Chondrocyte (in vitro differentiated cells): ENCODE results near the gene GAS2. TPM values are rescaled to one million over a fixed set of nuclear protein-coding genes. Genes with fewer than 3 reads are reported as not detected.

Experiments
- DNase-seq: peaks from one replicate; pipeline ENCODE4 v3.0.0; 2021; ENCODE audit warnings: mixed read lengths, low spot score
- H3K27ac Mint-ChIP-seq: one replicate; pipeline ENCODE4 v1.8.0; 2021; ENCODE audit warnings: mild to moderate bottlenecking, moderate library complexity, mixed read lengths; ENCODE audit not compliant: unreplicated experiment
- H3K27me3 Mint-ChIP-seq: 2 replicates; pipeline ENCODE4 v1.8.0; 2021; ENCODE audit warnings: low read depth, mixed read lengths
- H3K36me3 Mint-ChIP-seq: 2 replicates; pipeline ENCODE4 v1.8.0; 2021; ENCODE audit warnings: low read depth, mixed read lengths
- H3K4me1 Mint-ChIP-seq: 2 replicates; pipeline ENCODE4 v1.8.0; 2021; ENCODE audit warnings: low read depth, mild to moderate bottlenecking, mixed read lengths
- H3K4me3 Mint-ChIP-seq: one replicate; pipeline ENCODE4 v1.8.0; 2021; ENCODE audit warnings: mild to moderate bottlenecking, moderate library complexity, mixed read lengths; ENCODE audit not compliant: unreplicated experiment
- H3K9me3 Mint-ChIP-seq: 2 replicates; pipeline ENCODE4 v1.8.0; 2021; ENCODE audit warnings: low read depth, mixed read lengths
- total RNA-seq: library from RNA; stranded (reverse); gene quantifications from 3 replicates; pipeline ENCODE4 v1.2.1, GENCODE V29; 2021
- TF ChIP-seq, protein P1 (sequence below): fragments of 200-600 bp; sonication (generic); IDR thresholded peaks from 2 replicates; pipeline ENCODE4 v1.5.0; 2021; ENCODE audit warnings: antibody characterized with exemption, mild to moderate bottlenecking, moderate library complexity

Gene GAS2
- total RNA-seq, 1 donor from 2014 or later: 1.7 TPM

GRCh38 chr11:22785251-22785650, 118.8 kb downstream of the GAS2 start:
- TF ChIP-seq, protein P1, sequence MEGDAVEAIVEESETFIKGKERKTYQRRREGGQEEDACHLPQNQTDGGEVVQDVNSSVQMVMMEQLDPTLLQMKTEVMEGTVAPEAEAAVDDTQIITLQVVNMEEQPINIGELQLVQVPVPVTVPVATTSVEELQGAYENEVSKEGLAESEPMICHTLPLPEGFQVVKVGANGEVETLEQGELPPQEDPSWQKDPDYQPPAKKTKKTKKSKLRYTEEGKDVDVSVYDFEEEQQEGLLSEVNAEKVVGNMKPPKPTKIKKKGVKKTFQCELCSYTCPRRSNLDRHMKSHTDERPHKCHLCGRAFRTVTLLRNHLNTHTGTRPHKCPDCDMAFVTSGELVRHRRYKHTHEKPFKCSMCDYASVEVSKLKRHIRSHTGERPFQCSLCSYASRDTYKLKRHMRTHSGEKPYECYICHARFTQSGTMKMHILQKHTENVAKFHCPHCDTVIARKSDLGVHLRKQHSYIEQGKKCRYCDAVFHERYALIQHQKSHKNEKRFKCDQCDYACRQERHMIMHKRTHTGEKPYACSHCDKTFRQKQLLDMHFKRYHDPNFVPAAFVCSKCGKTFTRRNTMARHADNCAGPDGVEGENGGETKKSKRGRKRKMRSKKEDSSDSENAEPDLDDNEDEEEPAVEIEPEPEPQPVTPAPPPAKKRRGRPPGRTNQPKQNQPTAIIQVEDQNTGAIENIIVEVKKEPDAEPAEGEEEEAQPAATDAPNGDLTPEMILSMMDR: no peak

GRCh38 chr11:22786475-22786874, 120.1 kb downstream of the GAS2 start:
- TF ChIP-seq, protein P1: no peak
- H3K27ac Mint-ChIP-seq: no peak overlapping the region
- H3K36me3 Mint-ChIP-seq: no peaks in the 10 kb centered on the region
- no peak overlapping the region for H3K4me3 Mint-ChIP-seq
- no peak for DNase-seq
- peaks cover 6% of the 10 kb centered on the region for H3K9me3 Mint-ChIP-seq
- H3K4me1 Mint-ChIP-seq: peaks cover 3% of the 10 kb centered on the region
- no peaks in the 10 kb centered on the region for H3K27me3 Mint-ChIP-seq

More at GRCh38 chr11:22785251-22785650, 118.8 kb downstream of the GAS2 start:
- peaks cover 3% of the 10 kb centered on the region for H3K4me1 Mint-ChIP-seq
- H3K27me3 Mint-ChIP-seq: no peaks in the 10 kb centered on the region
- H3K4me3 Mint-ChIP-seq: no peak overlapping the region
- H3K9me3 Mint-ChIP-seq: peaks cover 6% of the 10 kb centered on the region
- H3K27ac Mint-ChIP-seq: no peak overlapping the region
- H3K36me3 Mint-ChIP-seq: no peaks in the 10 kb centered on the region
- DNase-seq: no peak

DNA sequence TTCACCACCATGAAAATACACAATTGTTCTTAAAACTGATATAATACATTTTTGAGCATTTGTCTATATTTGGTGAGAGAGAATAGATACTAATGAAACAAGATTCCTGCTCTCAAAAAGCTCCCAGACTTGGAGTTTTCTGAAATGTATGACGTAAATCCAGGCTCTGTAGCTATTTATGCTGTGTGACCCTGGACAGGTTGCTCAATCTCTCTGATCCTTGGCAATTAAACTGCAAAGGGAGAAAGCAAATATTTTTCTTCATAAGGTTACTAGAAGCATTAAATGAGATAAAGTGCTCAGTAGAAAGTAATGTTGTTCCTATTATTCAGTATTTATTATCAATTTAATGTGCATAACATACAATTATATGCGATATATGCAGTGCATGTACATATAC, 120.6 kb downstream of the GAS2 start:
- TF ChIP-seq, protein P1: no peak
- Mint-ChIP-seq H3K9me3 (peaks cover 6% of the 10 kb centered on the region), H3K36me3 (no peaks in the 10 kb centered on the region), H3K4me3 (no peak overlapping the region), H3K27ac (no peak overlapping the region), H3K4me1 (peaks cover 3% of the 10 kb centered on the region), H3K27me3 (no peaks in the 10 kb centered on the region)
- DNase-seq: no peak

DNA sequence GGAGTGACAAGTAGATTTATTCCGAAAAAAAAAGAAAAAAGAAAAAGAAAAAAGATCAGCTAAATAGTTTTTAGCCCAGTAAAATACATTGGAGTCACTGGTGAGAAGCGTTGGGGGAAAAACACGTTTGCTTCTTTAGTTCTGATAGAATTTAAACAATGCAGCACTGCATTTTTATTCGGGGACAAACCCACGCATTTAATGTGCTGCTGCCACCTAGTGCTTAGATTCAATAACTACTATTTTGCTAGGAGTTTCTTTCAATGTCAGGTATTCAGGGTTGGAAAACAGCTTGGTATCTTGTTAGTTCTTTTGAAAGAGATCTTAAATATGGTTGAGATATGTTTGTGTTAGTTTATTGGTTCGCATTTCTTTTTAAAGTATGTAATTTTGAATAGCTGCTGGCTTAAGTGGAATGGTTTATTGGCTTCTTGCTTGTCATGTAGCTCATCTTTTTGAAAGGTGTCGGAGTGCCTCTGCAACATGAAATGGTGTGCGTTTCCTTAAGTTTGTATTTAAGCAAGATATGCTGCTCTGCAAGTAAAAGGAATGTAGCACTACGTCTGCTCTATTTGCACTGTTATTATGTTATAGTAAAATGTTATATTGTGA, 121.2 kb downstream of the GAS2 start:
- Mint-ChIP-seq H3K27me3 (no peaks in the 10 kb centered on the region), H3K36me3 (no peaks in the 10 kb centered on the region), H3K27ac (no peak overlapping the region), H3K4me1 (peaks cover 5% of the 10 kb centered on the region), H3K9me3 (peaks cover 6% of the 10 kb centered on the region), H3K4me3 (no peak overlapping the region)
- no peak for DNase-seq
- TF ChIP-seq, protein P1: peak; percentile 96

DNA sequence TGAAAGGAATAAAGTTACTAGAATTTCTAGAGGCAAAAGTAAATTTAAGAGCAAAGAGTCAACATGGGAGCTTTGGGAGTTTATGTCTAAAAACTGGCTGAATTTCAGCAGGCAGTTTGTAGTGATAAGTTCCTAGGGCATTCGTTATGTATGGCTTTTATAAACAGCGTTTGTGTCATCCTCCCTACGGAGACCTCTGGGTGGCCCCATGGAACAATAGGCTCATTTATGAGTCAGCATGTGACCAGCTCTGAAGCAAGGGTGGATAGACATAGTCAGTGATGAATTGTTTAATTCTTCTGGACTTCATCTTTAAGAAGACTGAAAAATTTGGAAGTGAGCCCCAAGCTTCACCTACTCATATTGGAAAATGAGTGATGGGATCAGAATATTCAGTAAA, 126.1 kb downstream of the GAS2 start:
- no peak overlapping the region for H3K27ac Mint-ChIP-seq

More for the DNA sequence above, 126.1 kb downstream of the GAS2 start:
- no peak for DNase-seq
- Mint-ChIP-seq H3K4me3 (no peak overlapping the region), H3K36me3 (no peaks in the 10 kb centered on the region), H3K9me3 (no peaks in the 10 kb centered on the region), H3K27me3 (no peaks in the 10 kb centered on the region), H3K4me1 (peaks cover 10% of the 10 kb centered on the region)
- TF ChIP-seq, protein P1: no peak
